Ectodermal cell (in vitro differentiated cells): Measurements from ENCODE around the gene OSGIN1.
"Not testable (repeated sequence)": the region's sequence is repeated elsewhere in the genome, so short reads cannot be mapped to it uniquely, and the experiment has no call there.

ENCODE experiments used
- H3K27ac ChIP-seq: 2 replicates; pipeline ENCODE4 v1.7.0; 2013; ENCODE audit warnings: mild to moderate bottlenecking, low read depth, low read length; ENCODE audit not compliant: insufficient read depth, poor library complexity, severe bottlenecking
- H3K27me3 ChIP-seq: 2 replicates; pipeline ENCODE4 v1.7.0; 2013; ENCODE audit warnings: mild to moderate bottlenecking, low read length; ENCODE audit not compliant: insufficient read depth, control insufficient read depth, poor library complexity, severe bottlenecking
- H3K36me3 ChIP-seq: one replicate; pipeline ENCODE4 v1.7.0; 2013; ENCODE audit warnings: low read length; ENCODE audit not compliant: control insufficient read depth, insufficient read depth
- H3K4me1 ChIP-seq: one replicate; pipeline ENCODE4 v1.7.0; 2013; ENCODE audit warnings: low read length; ENCODE audit not compliant: control insufficient read depth, insufficient read depth
- H3K4me3 ChIP-seq: 2 replicates; pipeline ENCODE4 v1.7.0; 2013; ENCODE audit warnings: low read depth, low read length, control low read depth; ENCODE audit not compliant: insufficient read depth
- H3K9me3 ChIP-seq: 2 replicates; pipeline ENCODE4 v1.7.0; 2013; ENCODE audit warnings: mild to moderate bottlenecking, low read length, moderate library complexity; ENCODE audit not compliant: control insufficient read depth
- WGBS, 2 experiments: methylation state at CpG; one replicate each; pipeline ENCODE4 v1.1.7; 2013; ENCODE audit warnings: missing lambda C conversion rate in 2 of 2; 5-methylcytosine and 5-hydroxymethylcytosine counted together

Gene OSGIN1

DNA sequence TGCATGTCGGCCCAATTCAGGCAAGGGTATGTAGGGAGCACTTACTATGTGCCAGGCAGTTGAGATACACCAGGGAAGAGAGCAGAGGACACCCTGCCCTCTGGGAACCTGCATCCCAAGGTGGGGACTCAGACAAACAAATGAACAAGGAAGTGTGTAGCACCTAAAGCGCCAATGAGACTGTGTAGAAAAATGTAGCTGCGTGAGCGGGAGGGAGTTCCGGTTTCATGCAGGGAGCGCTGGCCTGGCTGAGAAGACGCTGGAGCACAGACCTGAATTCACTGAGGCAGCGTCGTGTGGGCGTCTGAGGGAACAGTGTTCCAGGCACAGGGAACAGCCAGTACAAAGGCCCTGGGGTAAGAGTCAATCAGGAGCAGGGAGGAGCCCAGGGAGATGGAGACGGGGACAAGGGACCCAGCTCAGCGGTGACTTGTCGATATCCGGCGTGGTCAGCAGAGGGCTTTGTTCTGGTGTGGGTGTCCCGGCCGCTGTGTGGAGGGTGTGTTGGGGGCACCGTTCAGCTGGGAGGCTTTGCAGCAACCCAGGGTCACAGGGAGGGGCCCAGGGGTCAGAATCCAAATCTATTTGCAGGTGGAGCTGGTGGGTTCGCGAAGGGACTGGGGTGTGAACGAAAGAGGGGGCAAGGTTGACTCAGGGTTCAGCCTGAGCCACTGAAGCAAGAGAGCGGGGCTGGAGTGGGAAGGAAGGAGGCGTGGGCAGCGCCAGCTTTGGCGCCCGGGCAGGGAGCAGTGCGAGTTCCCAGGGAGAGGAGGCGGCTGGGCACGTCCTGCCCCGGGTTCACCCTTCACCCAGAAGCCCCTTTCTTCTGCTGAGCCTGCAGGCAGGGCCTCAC lies 17.8 kb upstream of the OSGIN1 start:
- Histone ChIP-seq H3K4me3 (no peak overlapping the region), H3K27me3 (no peaks in the 10 kb centered on the region), H3K4me1 (no peaks in the 10 kb centered on the region), H3K36me3 (no peaks in the 10 kb centered on the region), H3K9me3 (no peaks in the 10 kb centered on the region), H3K27ac (no peak overlapping the region)
- WGBS, 2 experiments = 91 to 93% methylated on average over 30 of the region's 30 CpGs

DNA sequence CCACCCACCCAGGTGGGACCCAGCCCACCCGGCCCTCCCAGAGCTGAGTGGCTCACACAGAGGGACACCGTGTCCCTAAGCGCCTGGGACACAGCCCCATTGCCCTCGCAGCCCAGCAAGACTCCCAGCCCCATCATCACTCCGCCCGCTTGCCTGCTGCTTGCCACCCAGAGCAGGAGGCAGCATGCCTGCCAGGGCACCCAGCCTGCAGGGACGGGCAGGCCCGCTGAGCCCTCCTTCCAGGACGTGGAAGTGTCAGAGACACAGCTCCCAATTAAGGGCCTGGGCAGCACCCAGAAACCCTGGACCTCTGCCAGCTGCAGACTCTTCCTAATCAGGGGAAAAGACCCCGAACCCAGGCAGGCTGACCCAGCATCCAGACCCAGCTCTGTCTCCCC lies 17.2 kb upstream of the OSGIN1 start:
- no peaks in the 10 kb centered on the region for H3K4me1 ChIP-seq
- no peaks in the 10 kb centered on the region for H3K9me3 ChIP-seq
- 91% methylated on average over 10 of the region's 10 CpGs for WGBS, 2 experiments
- H3K27ac ChIP-seq = no peak overlapping the region
- no peaks in the 10 kb centered on the region for H3K36me3 ChIP-seq
- H3K27me3 ChIP-seq = no peaks in the 10 kb centered on the region
- H3K4me3 ChIP-seq = no peak overlapping the region

DNA sequence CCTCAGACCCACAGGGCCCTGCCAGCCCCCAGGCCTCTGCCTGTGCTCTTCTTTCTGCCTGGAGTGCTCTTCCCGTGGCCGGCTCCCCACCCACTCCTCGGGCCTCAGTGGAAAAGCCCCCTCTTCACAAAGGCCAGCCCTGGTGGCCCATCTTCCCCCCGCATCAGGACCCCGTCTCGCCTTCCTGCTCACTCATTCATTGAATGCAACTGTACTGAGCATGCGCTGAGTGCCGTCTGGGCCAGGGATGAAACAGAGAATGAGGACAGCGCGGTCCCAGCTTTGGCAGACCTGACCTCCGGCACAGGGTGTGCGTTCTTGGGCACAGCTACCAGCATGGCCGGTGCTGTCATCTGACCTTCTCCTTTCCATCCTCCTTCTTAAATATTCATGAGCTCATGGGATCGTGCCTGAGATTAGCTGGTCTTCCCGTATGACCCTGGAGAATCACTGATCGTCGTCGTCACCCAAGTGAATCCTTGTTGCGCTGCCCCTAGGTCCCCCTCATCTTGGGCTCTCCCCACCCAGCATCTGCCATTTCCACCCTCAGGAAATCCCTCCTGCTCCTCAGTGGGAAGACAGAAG lies 16.4 kb upstream of the OSGIN1 start:
- no peaks in the 10 kb centered on the region for H3K4me1 ChIP-seq
- 90 to 91% methylated on average over 19 of the region's 19 CpGs for WGBS, 2 experiments

DNA sequence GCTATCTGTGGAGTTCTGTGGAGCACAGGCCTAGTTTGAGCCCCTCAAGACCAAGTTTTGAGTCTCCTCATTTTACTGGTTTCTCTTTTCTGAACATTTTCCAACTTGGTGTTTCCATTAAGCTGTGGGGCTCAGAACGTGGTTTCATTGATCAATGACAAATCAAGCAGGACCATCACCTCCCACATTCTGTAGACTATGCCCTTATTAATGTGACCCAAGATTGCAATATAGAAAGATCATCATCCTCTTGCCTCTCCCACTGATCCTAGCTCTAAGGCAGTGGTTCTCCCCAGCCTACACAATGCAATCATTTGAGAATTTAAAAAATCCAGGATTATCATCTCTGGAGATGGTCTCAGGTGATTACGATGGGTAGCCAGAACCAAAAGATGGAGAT lies 15.8 kb upstream of the OSGIN1 start:
- Histone ChIP-seq H3K27me3 (no peaks in the 10 kb centered on the region), H3K36me3 (no peaks in the 10 kb centered on the region), H3K4me3 (no peak overlapping the region), H3K27ac (no peak overlapping the region), H3K9me3 (no peaks in the 10 kb centered on the region), H3K4me1 (no peaks in the 10 kb centered on the region)
- WGBS, 2 experiments = 90 to 91% methylated on average over 2 of the region's 2 CpGs

More for the DNA sequence above, 16.4 kb upstream of the OSGIN1 start:
- no peaks in the 10 kb centered on the region for H3K27me3 ChIP-seq
- no peaks in the 10 kb centered on the region for H3K9me3 ChIP-seq
- no peak overlapping the region for H3K27ac ChIP-seq
- no peaks in the 10 kb centered on the region for H3K36me3 ChIP-seq
- no peak overlapping the region for H3K4me3 ChIP-seq

DNA sequence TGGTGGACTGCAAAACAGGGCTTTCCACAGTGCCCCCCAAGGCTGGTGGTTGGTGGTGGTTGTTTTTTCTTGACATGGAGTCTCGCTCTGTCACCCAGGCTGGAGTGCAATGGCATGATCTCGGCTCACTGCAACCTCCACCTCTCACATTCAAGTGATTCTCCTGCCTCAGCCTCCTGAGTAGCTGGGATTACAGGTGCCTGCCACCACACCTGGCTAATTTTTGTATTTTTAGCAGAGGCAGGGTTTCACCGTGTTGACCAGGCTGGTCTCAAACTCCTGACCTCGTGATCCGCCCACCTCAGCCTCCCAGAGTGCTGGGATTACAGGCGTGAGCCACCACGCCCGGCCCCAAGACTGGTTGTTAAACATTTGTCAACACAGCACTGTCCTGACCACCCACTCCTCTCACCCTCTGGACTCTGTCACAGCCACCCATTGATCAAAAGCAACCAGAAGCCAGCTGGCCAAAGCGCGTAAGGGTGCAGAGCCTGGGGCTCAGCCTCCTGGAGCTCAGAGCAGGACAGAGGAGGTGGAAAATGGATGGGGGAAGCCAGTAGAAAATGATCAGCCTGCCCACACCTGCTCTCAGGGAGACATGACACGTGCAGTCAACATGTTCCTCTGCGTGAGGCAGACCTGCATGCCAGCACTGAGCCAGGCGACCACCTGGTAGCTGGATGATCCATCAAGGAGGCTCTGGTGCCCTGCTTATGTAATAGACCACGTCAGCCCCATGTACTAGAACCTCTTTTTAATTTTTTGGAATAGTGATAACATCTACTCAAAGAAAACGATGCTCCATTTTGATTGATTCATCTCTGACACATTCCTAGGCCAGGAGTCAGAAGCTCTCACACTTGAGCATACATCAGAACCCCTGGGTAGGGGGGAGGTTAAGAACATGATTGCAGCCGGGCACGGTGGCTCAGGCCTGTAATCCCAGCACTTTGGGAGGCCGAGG lies 14.8 kb upstream of the OSGIN1 start:
- Histone ChIP-seq H3K4me3 (no peak overlapping the region), H3K9me3 (no peaks in the 10 kb centered on the region), H3K4me1 (no peaks in the 10 kb centered on the region), H3K27me3 (no peaks in the 10 kb centered on the region), H3K36me3 (no peaks in the 10 kb centered on the region), H3K27ac (no peak overlapping the region)
- 92 to 93% methylated on average over 18 of the region's 18 CpGs for WGBS, 2 experiments

DNA sequence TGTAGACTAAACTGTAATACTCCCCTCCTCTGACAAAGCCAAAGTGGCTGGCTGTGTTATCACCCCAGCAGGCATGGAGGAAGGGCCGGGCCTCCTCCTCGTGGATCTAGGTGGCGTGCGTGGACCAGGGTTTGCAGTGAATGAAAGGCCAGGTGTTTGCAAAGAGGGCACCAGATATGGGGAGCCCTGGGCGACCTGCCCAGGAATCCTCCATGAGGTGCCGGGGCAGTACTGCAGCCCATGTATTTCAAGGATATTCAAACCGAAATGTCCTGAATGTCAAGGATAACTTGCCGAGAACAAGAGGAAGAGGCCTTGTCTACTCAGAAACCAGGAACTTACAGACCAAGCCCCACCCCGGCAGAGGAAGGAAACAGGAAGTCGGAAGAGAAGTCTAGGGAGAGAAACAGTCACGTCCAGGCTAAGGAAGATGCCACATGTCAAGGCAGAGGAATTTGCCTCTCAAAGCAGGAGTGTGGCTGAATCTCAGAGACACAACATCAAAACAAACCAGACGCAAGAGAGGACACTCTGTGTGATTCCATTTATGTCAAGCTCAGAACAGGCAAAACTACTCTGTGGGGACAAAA lies 13.7 kb upstream of the OSGIN1 start:
- Histone ChIP-seq H3K27me3 (no peaks in the 10 kb centered on the region), H3K4me3 (no peak overlapping the region), H3K9me3 (no peaks in the 10 kb centered on the region), H3K27ac (no peak overlapping the region), H3K4me1 (no peaks in the 10 kb centered on the region), H3K36me3 (no peaks in the 10 kb centered on the region)
- 90 to 92% methylated on average over 12 of the region's 12 CpGs for WGBS, 2 experiments

DNA sequence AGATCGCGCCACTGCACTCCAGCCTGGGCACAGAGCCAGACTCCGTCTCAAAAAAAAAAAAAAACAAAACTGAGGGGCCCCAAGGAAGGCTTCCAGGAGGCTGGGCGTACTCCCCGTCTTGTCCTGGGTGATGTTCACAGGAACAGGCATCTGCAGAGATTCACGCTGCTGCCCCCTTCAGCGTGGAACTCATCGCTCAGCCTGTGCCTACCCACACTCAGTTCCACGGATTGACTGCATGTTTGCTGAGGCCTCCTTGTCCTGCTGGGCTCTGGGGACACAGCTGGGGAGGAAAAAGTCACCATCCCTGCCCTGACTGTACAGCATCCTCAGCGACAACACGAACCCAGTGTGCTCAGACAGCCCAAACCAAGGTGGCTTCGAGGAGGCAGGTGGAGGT lies 12.9 kb upstream of the OSGIN1 start:
- H3K4me3 ChIP-seq = no peak overlapping the region
- H3K36me3 ChIP-seq = no peaks in the 10 kb centered on the region
- H3K27ac ChIP-seq = no peak overlapping the region
- 71 to 74% methylated on average over 11 to 12 of the region's 12 CpGs for whole genome bisulfite sequencing, 2 experiments
- no peaks in the 10 kb centered on the region for H3K27me3 ChIP-seq
- H3K4me1 ChIP-seq = no peaks in the 10 kb centered on the region
- no peaks in the 10 kb centered on the region for H3K9me3 ChIP-seq

DNA sequence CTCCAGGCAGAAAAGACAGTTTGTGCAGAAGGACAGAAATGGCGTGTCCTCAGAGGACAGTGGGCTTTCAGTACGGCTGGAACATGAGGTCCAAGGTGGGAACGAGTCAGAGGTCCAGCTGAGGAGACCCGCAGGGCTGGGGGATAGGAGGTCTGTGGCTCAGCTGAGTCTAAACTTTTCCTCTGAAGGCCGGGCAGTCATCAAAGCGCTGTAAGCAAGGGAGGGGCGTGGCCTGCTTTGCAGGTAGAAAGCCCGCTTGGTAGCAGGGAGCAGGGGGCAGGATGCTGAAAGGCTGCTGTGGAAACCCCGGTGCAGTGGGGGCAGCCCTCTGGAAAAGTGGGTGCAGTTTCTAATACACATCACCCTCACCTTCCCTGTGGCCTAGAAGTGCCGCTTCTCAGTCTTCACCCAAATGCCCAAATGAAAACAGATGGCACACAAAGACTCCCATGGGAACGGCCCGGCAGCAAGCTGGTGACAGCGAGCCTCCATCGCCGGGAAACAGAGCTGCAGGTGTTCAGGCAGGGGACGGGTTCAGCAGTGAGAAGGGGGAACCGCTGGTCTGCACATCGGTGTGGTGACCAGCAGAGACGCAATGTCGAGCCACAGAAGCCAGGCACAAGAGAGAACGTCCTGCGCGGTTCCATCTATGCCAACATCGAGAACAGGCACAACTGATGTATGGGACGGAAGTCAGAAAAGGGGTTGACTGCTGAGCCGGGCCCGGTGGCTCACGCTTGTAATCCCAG lies 12.2 kb upstream of the OSGIN1 start:
- no peaks in the 10 kb centered on the region for H3K9me3 ChIP-seq
- no peak overlapping the region for H3K4me3 ChIP-seq
- 85 to 86% methylated on average over 28 of the region's 28 CpGs for WGBS, 2 experiments

DNA sequence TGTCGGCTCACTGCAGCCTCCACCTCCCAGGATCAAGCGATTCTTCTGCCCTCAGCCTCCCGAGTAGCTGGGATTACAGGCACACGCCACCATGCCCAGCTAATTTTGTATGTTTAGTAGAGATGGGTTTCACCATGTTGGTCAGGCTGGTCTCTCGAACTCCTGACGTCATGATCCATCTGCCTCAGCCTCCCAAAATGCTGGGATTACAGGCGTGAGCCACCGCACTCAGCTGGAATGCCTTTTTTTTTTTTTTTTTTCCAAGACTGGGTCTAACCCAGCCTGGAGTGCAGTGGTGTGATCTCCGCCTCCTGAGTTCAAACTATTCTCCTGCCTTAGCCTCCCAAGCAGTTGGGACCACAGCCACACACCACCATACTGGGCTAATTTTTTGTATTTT lies 11.5 kb upstream of the OSGIN1 start:
- WGBS, 2 experiments = 93 to 95% methylated on average over 8 to 9 of the region's 9 CpGs
- not testable (repeated sequence) for H3K36me3 ChIP-seq, H3K9me3 ChIP-seq, H3K27me3 ChIP-seq, H3K4me1 ChIP-seq, H3K27ac ChIP-seq, H3K4me3 ChIP-seq

More for the DNA sequence above, 12.2 kb upstream of the OSGIN1 start:
- Histone ChIP-seq H3K36me3 (no peaks in the 10 kb centered on the region), H3K27me3 (no peaks in the 10 kb centered on the region), H3K27ac (no peak overlapping the region), H3K4me1 (no peaks in the 10 kb centered on the region)
